Gastrocnemius medialis (tissue), 4 donors: ENCODE data around the gene MAP1LC3B2.

ENCODE experiments used
- CTCF ChIP-seq, 5 experiments: fragments of 450-650 bp in 3 of 5; fragments of 200-600 bp in 2 of 5; sonication (generic) in 2 of 5; IDR thresholded peaks in 4 of 5; conservative IDR thresholded peaks in 1 of 5; 1 replicate in 4 of 5; 2 replicates in 1 of 5; pipeline ENCODE4 v1.5.1; 2016 to 2019; ENCODE audit warnings: antibody characterized with exemption in 5 of 5, mild to moderate bottlenecking in 3 of 5, moderate library complexity in 3 of 5
- POLR2A ChIP-seq, 2 donors: fragments of 450-650 bp; IDR thresholded peaks; one replicate each; pipeline ENCODE4 v1.6.1; 2017; ENCODE audit warnings: antibody characterized with exemption in 2 of 2, mild to moderate bottlenecking in 2 of 2, moderate library complexity in 2 of 2

- TF ChIP-seq CTCF (IDR thresholded peaks at IDR 0.05 in 4 of 5, conservative IDR thresholded peaks at IDR 0.05 in 1 of 5) (no peak), POLR2A (IDR thresholded peaks at IDR 0.05) (no peak)
Measured at GRCh38 chr12:116615141-116615861, 56.1 kb downstream of the MAP1LC3B2 start.
